ENCODE results near the gene G6PD.

The G6PD gene

GRCh38 chrX:154531626-154532025 lies 15.0 kb downstream of the G6PD start:
- TF ChIP-seq ZFP30 (CRISPR knock-in tag; IDR thresholded peaks at IDR 0.05) (no peak), ZNF565 (CRISPR knock-in tag; conservative IDR thresholded peaks at IDR 0.05; ENCODE audit: low read depth) (no peak), TOX (CRISPR knock-in tag; IDR thresholded peaks at IDR 0.05; ENCODE audit: borderline replicate concordance) (no peak), ZC3H10 (CRISPR knock-in tag; IDR thresholded peaks at IDR 0.05) (no peak), ZFP3 (CRISPR knock-in tag; IDR thresholded peaks at IDR 0.05) (no peak), TCF4 (CRISPR knock-in tag; IDR thresholded peaks at IDR 0.05; ENCODE audit: borderline replicate concordance) (no peak), CSDC2 (CRISPR knock-in tag; IDR thresholded peaks at IDR 0.05) (no peak), BACH2 (CRISPR knock-in tag; IDR thresholded peaks at IDR 0.05; ENCODE audit: borderline replicate concordance) (no peak), GLIS3 (CRISPR knock-in tag; IDR thresholded peaks at IDR 0.05) (no peak), POU6F1 (CRISPR knock-in tag; IDR thresholded peaks at IDR 0.05; ENCODE audit: borderline replicate concordance, low read depth) (no peak), TSHZ2 (CRISPR knock-in tag; IDR thresholded peaks at IDR 0.05) (no peak), PATZ1 (CRISPR knock-in tag; IDR thresholded peaks at IDR 0.05; ENCODE audit: borderline replicate concordance) (no peak), PPARA (CRISPR knock-in tag; IDR thresholded peaks at IDR 0.05; ENCODE audit: borderline replicate concordance) (no peak), ARNTL (CRISPR knock-in tag; IDR thresholded peaks at IDR 0.05; ENCODE audit: borderline replicate concordance, low read depth) (no peak)
- peak; percentile 53 for ATAC-seq

GRCh38 chrX:154530286-154530685 lies 16.4 kb downstream of the G6PD start:
- no peak for TF ChIP-seq SNAI2 (CRISPR knock-in tag; IDR thresholded peaks at IDR 0.05)
- TF ChIP-seq RARB (CRISPR knock-in tag; IDR thresholded peaks at IDR 0.05): no peak
- TF ChIP-seq CREB5 (CRISPR knock-in tag; IDR thresholded peaks at IDR 0.05; ENCODE audit: low read depth): no peak
- no peak for TF ChIP-seq TSHZ2 (CRISPR knock-in tag; IDR thresholded peaks at IDR 0.05)
- TF ChIP-seq PPARA (CRISPR knock-in tag; IDR thresholded peaks at IDR 0.05; ENCODE audit: borderline replicate concordance): no peak
- TF ChIP-seq TOX (CRISPR knock-in tag; IDR thresholded peaks at IDR 0.05; ENCODE audit: borderline replicate concordance): no peak
- TF ChIP-seq GLIS3 (CRISPR knock-in tag; IDR thresholded peaks at IDR 0.05): no peak
- no peak for TF ChIP-seq ZNF8 (CRISPR knock-in tag; IDR thresholded peaks at IDR 0.05)
- TF ChIP-seq ARNTL (CRISPR knock-in tag; IDR thresholded peaks at IDR 0.05; ENCODE audit: borderline replicate concordance, low read depth): no peak
- TF ChIP-seq BACH2 (CRISPR knock-in tag; IDR thresholded peaks at IDR 0.05; ENCODE audit: borderline replicate concordance): no peak
- no peak for TF ChIP-seq ZNF70 (CRISPR knock-in tag; IDR thresholded peaks at IDR 0.05)
- TF ChIP-seq ESRRG (CRISPR knock-in tag; IDR thresholded peaks at IDR 0.05): no peak
- no peak for TF ChIP-seq CSRNP3 (CRISPR knock-in tag; IDR thresholded peaks at IDR 0.05)
- TF ChIP-seq OSR1 (CRISPR knock-in tag; IDR thresholded peaks at IDR 0.05): no peak
- TF ChIP-seq TCF4 (CRISPR knock-in tag; IDR thresholded peaks at IDR 0.05; ENCODE audit: borderline replicate concordance): no peak
- no peak for TF ChIP-seq ZNF565 (CRISPR knock-in tag; conservative IDR thresholded peaks at IDR 0.05; ENCODE audit: low read depth)
- TF ChIP-seq ZFP30 (CRISPR knock-in tag; IDR thresholded peaks at IDR 0.05): no peak
- ATAC-seq: no peak

Measured in SK-N-SH treated with all-trans-retinoic acid at 6 μM for 48 hours (cell line).